ENCODE measurements around the gene MARF1.

GRCh38 chr16:15556130-15556529 lies 86.8 kb downstream of the MARF1 start:
- TF ChIP-seq POLR2A (IDR thresholded peaks at IDR 0.05) (no peak), CTCF (IDR thresholded peaks at IDR 0.05) (no peak)

Data from transverse colon (tissue), 3 donors.